ENCODE measurements around the gene PACSIN2. TPM values are rescaled to one million over a fixed set of nuclear protein-coding genes. Genes with fewer than 3 reads are reported as not detected.

Gene PACSIN2
- total and polyA plus RNA-seq, 2 of the 13 experiments (the other 11 are each of a cell fraction or from before 2014, with no cell fraction given), result 54.1 to 68.8 TPM

GRCh38 chr22:42994276-42994916 is 20.6 kb downstream of the PACSIN2 start (continued):
- TF ChIP-seq PTBP1 (IDR thresholded peaks at IDR 0.05; ENCODE audit: low read depth, low read length, poor library complexity, severe bottlenecking), result peak; percentile 67
- TF ChIP-seq ZFP36L1 (CRISPR knock-in tag; IDR thresholded peaks at IDR 0.05), result 0 out of 2 replicates have a peak, but pooled peaks have one; percentile 42
- 0 out of 2 replicates have a peak, but pooled peaks have one; percentile 16 for TF ChIP-seq ZNF746 (CRISPR knock-in tag; IDR thresholded peaks at IDR 0.05)
- 0 out of 2 replicates have a peak, but pooled peaks have one; percentile 7 for TF ChIP-seq BCL3 (CRISPR knock-in tag; IDR thresholded peaks at IDR 0.05)
- 0 out of 2 replicates have a peak, but pooled peaks have one; percentile 9 for TF ChIP-seq REPIN1 (CRISPR knock-in tag; IDR thresholded peaks at IDR 0.05; ENCODE audit: borderline replicate concordance, low read depth)
- TF ChIP-seq RAD21 (CRISPR knock-in tag; IDR thresholded peaks at IDR 0.05), result peak; percentile 7; the same call in 1 of the 2 replicates
- TF ChIP-seq MED1 (CRISPR knock-in tag; IDR thresholded peaks at IDR 0.05), result 0 out of 2 replicates have a peak, but pooled peaks have one; percentile 4
- TF ChIP-seq ZC3H4 (CRISPR knock-in tag; IDR thresholded peaks at IDR 0.05; ENCODE audit: borderline replicate concordance), result peak; percentile 97; the same call in 1 of the 2 replicates
- peak; percentile 26; the same call in 1 of the 2 replicates for TF ChIP-seq SSRP1 (CRISPR knock-in tag; IDR thresholded peaks at IDR 0.05)
- TF ChIP-seq ZNF687 (CRISPR knock-in tag; IDR thresholded peaks at IDR 0.05), result peak; percentile 72
- peak; percentile 30; the same call in 1 of the 2 replicates for TF ChIP-seq SRY (CRISPR knock-in tag; IDR thresholded peaks at IDR 0.05)
- TF ChIP-seq KDM2A (CRISPR knock-in tag; IDR thresholded peaks at IDR 0.05; ENCODE audit: borderline replicate concordance, low read depth), result 0 out of 2 replicates have a peak, but pooled peaks have one; percentile 38
- TF ChIP-seq, protein P1, sequence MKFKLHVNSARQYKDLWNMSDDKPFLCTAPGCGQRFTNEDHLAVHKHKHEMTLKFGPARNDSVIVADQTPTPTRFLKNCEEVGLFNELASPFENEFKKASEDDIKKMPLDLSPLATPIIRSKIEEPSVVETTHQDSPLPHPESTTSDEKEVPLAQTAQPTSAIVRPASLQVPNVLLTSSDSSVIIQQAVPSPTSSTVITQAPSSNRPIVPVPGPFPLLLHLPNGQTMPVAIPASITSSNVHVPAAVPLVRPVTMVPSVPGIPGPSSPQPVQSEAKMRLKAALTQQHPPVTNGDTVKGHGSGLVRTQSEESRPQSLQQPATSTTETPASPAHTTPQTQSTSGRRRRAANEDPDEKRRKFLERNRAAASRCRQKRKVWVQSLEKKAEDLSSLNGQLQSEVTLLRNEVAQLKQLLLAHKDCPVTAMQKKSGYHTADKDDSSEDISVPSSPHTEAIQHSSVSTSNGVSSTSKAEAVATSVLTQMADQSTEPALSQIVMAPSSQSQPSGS (CRISPR knock-in tag; IDR thresholded peaks at IDR 0.05), result 0 out of 2 replicates have a peak, but pooled peaks have one; percentile 1
- peak; percentile 55; the same call in 1 of the 2 replicates for TF ChIP-seq ZBTB39 (CRISPR knock-in tag; IDR thresholded peaks at IDR 0.05)
- no peak for TF ChIP-seq SKIL (CRISPR knock-in tag; IDR thresholded peaks at IDR 0.05; ENCODE audit: borderline replicate concordance)
- TF ChIP-seq ZSCAN29 (CRISPR knock-in tag; conservative IDR thresholded peaks at IDR 0.05), result no peak
